NCI-H526 treated with DMSO at 0.1 percent for 48 hours (cell line): Measurements from ENCODE around the gene NEXN.
"Not testable (repeated sequence)": the region's sequence is repeated elsewhere in the genome, so short reads cannot be mapped to it uniquely, and the experiment has no call there.

Experiments
- DNase-seq: peaks from one replicate; lab custom pipeline; 2025; lab: John Stamatoyannopoulos, UW

The NEXN gene

GRCh38 chr1:77966291-77966690 is 77.9 kb downstream of the NEXN start:
- no peak for DNase-seq

GRCh38 chr1:77970192-77970591 is 81.8 kb downstream of the NEXN start:
- no peak for DNase-seq

- DNase-seq = no peak
These were observed 83.7 kb downstream of the NEXN start for GRCh38 chr1:77972080-77972479.

GRCh38 chr1:77975386-77975785 is 87.0 kb downstream of the NEXN start:
- DNase-seq = no peak

- no peak for DNase-seq
These were observed 87.5 kb downstream of the NEXN start for GRCh38 chr1:77975907-77976306.

- no peak for DNase-seq
These were observed 88.1 kb downstream of the NEXN start for GRCh38 chr1:77976433-77977076.

- DNase-seq = no peak
These were observed 89.5 kb downstream of the NEXN start for GRCh38 chr1:77977989-77978292.

- peak; percentile 88 for DNase-seq
These were observed 90.0 kb downstream of the NEXN start for GRCh38 chr1:77978293-77978968.

- peak; percentile 99 for DNase-seq
These were observed 90.8 kb downstream of the NEXN start, which contains the start of gene FUBP1 for GRCh38 chr1:77978969-77979876. Gene FUBP1 (minus strand): TSS chr1:77979072. CDS start chr1:77979004, 68 bp downstream.

GRCh38 chr1:77983352-77983996 is 95.0 kb downstream of the NEXN start:
- DNase-seq = not testable (repeated sequence)

- DNase-seq = no peak
These were observed 95.6 kb downstream of the NEXN start for GRCh38 chr1:77983997-77984355.

- DNase-seq = no peak
These were observed 96.2 kb downstream of the NEXN start for GRCh38 chr1:77984629-77985028.

GRCh38 chr1:77986810-77987209 is 98.4 kb downstream of the NEXN start:
- no peak for DNase-seq

- DNase-seq = no peak
These were observed 99.5 kb downstream of the NEXN start for GRCh38 chr1:77987919-77988318.

GRCh38 chr1:77989744-77990143 is 101.3 kb downstream of the NEXN start:
- DNase-seq = no peak

GRCh38 chr1:77990629-77991204 is 102.3 kb downstream of the NEXN start:
- no peak for DNase-seq

- no peak for DNase-seq
These were observed 103.2 kb downstream of the NEXN start for GRCh38 chr1:77991638-77992037.
